ENCODE data around the gene SLC47A1.

DNA sequence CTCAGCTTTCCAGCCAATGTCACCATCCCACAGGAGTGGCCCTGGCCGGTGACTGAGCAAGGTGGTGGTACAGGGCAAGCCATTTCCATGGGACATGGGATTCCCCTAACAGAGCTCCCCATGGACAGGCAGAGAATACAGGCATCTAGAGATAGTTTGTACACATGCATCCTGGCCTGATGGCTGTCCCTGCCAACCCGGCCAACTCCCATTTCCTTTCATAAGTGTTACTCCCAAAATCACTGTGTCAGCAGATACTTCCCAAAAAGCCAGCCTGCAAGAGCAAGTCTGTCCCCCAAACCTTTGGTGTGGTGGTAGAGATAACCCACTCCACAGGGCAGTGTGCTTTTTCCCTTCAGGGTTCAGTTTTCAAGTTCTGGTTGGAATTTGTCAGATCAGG, 32.4 kb upstream of the SLC47A1 start:
- no peak for TF ChIP-seq CTCF (IDR thresholded peaks at IDR 0.05)
- TF ChIP-seq POLR2AphosphoS5 (IDR thresholded peaks at IDR 0.05; ENCODE audit: low read depth, low read length): no peak
- TF ChIP-seq TCF7L2 (IDR thresholded peaks at IDR 0.05; ENCODE audit: low read depth, low read length): no peak
